A549 (cell line): Measurements from ENCODE around the gene AFF3. TPM values are rescaled to one million over a fixed set of nuclear protein-coding genes. Genes with fewer than 3 reads are reported as not detected.

Experiments
- ATAC-seq, 2 experiments: fragments of 200-7000 bp in 1 of 2; fragments of >200 bp in 1 of 2; cut with Nextera tagmentation in 1 of 2; cut with Tn5 transposase in 1 of 2; 3 replicates each; pipeline versions ENCODE4 v1.8.0 to v1.9.1; 2018 to 2020; ENCODE audit warnings: mild to moderate bottlenecking in 1 of 2, moderate library complexity in 1 of 2
- CTCF ChIA-PET: fragments of 300-600 bp; sonication (Branson Sonifier 250); formaldehyde crosslinking; extraction: SDS; loops from one replicate; lab custom pipeline; 2021; ENCODE audit warnings: antibody characterized with exemption, inconsistent platforms; lab: Yijun Ruan, JAX
- POLR2A ChIA-PET: fragments of 350-600 bp; formaldehyde crosslinking; extraction: SDS; loops from one replicate; lab custom pipeline; 2021; ENCODE audit warnings: antibody characterized with exemption, inconsistent platforms; lab: Yijun Ruan, JAX
- DNase-seq, 2 experiments: peaks; one replicate each; pipeline versions ENCODE4 v3.0.0 to v3.0.0-alpha.2; 2011 to 2016; ENCODE audit warnings: low read depth in 1 of 2, low spot score in 1 of 2
- FAIRE-seq: peaks from 2 replicates; lab custom pipeline; 2011; peaks lifted over from hg19 to GRCh38; lab: Jason Lieb, UNC
- H3K27ac ChIP-seq, 2 experiments: fragments of >200 bp; sonication (Bioruptor Twin); formaldehyde crosslinking; 3 replicates each; pipeline ENCODE4 v1.5.1; 2016 to 2017
- H3K4me1 ChIP-seq: fragments of >200 bp; sonication (Bioruptor Twin); formaldehyde crosslinking; 3 replicates; pipeline ENCODE4 v1.6.1; 2016
- H3K4me2 ChIP-seq: fragments of >200 bp; sonication (Bioruptor Twin); formaldehyde crosslinking; 3 replicates; pipeline ENCODE4 v1.6.1; 2016
- H3K4me3 ChIP-seq: fragments of >200 bp; sonication (Bioruptor Twin); formaldehyde crosslinking; 3 replicates; pipeline ENCODE4 v1.5.1; 2016
- H3K9me3 ChIP-seq: fragments of >200 bp; sonication (Bioruptor Twin); formaldehyde crosslinking; 3 replicates; pipeline ENCODE4 v1.6.1; 2016
- CBX8 ChIP-seq: fragments of 200-600 bp; sonication (generic); IDR thresholded peaks from 2 replicates; pipeline ENCODE4 v1.6.1; 2016
- CHD4 ChIP-seq: fragments of 200-600 bp; sonication (generic); IDR thresholded peaks from 2 replicates; pipeline ENCODE4 v1.6.1; 2016; ENCODE audit warnings: antibody characterized with exemption, mild to moderate bottlenecking, borderline replicate concordance
- ELK1 ChIP-seq: fragments of 150-350 bp; IDR thresholded peaks from 2 replicates; pipeline ENCODE4 v1.6.1; 2014; ENCODE audit warnings: low read depth, mild to moderate bottlenecking, low read length
- ESRRA ChIP-seq: fragments of 150-350 bp; IDR thresholded peaks from 2 replicates; pipeline ENCODE4 v1.6.1; 2014; ENCODE audit warnings: mild to moderate bottlenecking, low read length, borderline replicate concordance
- FOSB ChIP-seq: fragments of 250-450 bp; sonication (Bioruptor Pico); IDR thresholded peaks from 2 replicates; pipeline ENCODE4 v1.5.0; 2020; ENCODE audit warnings: mild to moderate bottlenecking, moderate library complexity
- FOSL2 ChIP-seq, 2 experiments: fragments of 450-650 bp in 1 of 2; fragments of >200 bp in 1 of 2; sonication (Bioruptor Twin) in 1 of 2; formaldehyde crosslinking; IDR thresholded peaks; 2 replicates each; pipeline versions ENCODE4 v1.5.0 to v1.6.1; 2016 to 2020; ENCODE audit warnings: mild to moderate bottlenecking in 1 of 2, moderate library complexity in 1 of 2
- HOXB13 ChIP-seq: fragments of 250-450 bp; sonication (Bioruptor Pico); IDR thresholded peaks from 2 replicates; pipeline ENCODE4 v1.5.0; 2020; ENCODE audit warnings: low read depth, mild to moderate bottlenecking, moderate library complexity
- HOXB5 ChIP-seq: fragments of 250-450 bp; sonication (Bioruptor Pico); IDR thresholded peaks from 2 replicates; pipeline ENCODE4 v1.5.0; 2020; ENCODE audit warnings: mild to moderate bottlenecking, moderate library complexity
- MAFK ChIP-seq: fragments of 450-650 bp; IDR thresholded peaks from 2 replicates; pipeline ENCODE4 v1.6.1; 2014; ENCODE audit not compliant: partially characterized antibody
- MAZ ChIP-seq: fragments of 150-350 bp; IDR thresholded peaks from 2 replicates; pipeline ENCODE4 v1.6.1; 2014; ENCODE audit warnings: antibody characterized with exemption, low read depth, low read length, borderline replicate concordance
- MYC ChIP-seq: IDR thresholded peaks from 2 replicates; pipeline ENCODE4 v1.6.1; 2012; ENCODE audit warnings: mild to moderate bottlenecking, inconsistent platforms, low read length, improper control_type of control experiment, borderline replicate concordance
- NR3C1 ChIP-seq: fragments of >200 bp; sonication (Bioruptor Twin); formaldehyde crosslinking; IDR thresholded peaks from 3 replicates; pipeline ENCODE4 v1.6.1; 2017
- RAD21 ChIP-seq, 2 experiments: fragments of >200 bp in 1 of 2; sonication (Bioruptor Twin) in 1 of 2; formaldehyde crosslinking in 1 of 2; IDR thresholded peaks in 1 of 2; conservative IDR thresholded peaks in 1 of 2; 2 replicates in 1 of 2; 3 replicates in 1 of 2; pipeline ENCODE4 v1.6.1; 2012 to 2018; ENCODE audit warnings: inconsistent platforms in 1 of 2
- SMC3 ChIP-seq: fragments of >200 bp; sonication (Bioruptor Twin); formaldehyde crosslinking; IDR thresholded peaks from 3 replicates; pipeline ENCODE4 v1.6.1; 2018; ENCODE audit warnings: inconsistent platforms
- TP53 ChIP-seq: fragments of 250-450 bp; sonication (Bioruptor Pico); IDR thresholded peaks from 2 replicates; pipeline ENCODE4 v1.5.0; 2021; ENCODE audit warnings: mild to moderate bottlenecking, moderate library complexity
- ZC3H11A ChIP-seq: fragments of 450-650 bp; IDR thresholded peaks from 2 replicates; pipeline ENCODE4 v1.6.1; 2014; ENCODE audit warnings: antibody characterized with exemption, mild to moderate bottlenecking
- ZNF302 ChIP-seq: fragments of 250-450 bp; sonication (Bioruptor Pico); IDR thresholded peaks from 2 replicates; pipeline ENCODE4 v1.9.0; 2021; ENCODE audit warnings: inconsistent platforms, mild to moderate bottlenecking, moderate library complexity
- WGBS: methylation state at CpG from one replicate; pipeline ENCODE4 v1.1.6; 2017; ENCODE audit errors: missing lambda C conversion rate; 5-methylcytosine and 5-hydroxymethylcytosine counted together
- polyA plus RNA-seq, 4 experiments: library from polyadenylated mRNA; depleted of rRNA in 3 of 4; stranded (reverse); fragments of >200 nt; fragmentation: RNase III in 1 of 4; extraction: RNeasy Plus Mini Kit Qiagen cat#74134 plus additional on column Dnase treatment in 1 of 4; gene quantifications; 2 replicates in 3 of 4; 3 replicates in 1 of 4; pipeline ENCODE4 v1.2.3, GENCODE V29; 2011 to 2017
- TF ChIP-seq, protein P1 (sequence below): fragments of 200-600 bp; sonication (generic); IDR thresholded peaks from 2 replicates; pipeline ENCODE4 v1.6.1; 2016; ENCODE audit warnings: antibody characterized with exemption, mild to moderate bottlenecking, moderate library complexity
- TF ChIP-seq, protein P2 (sequence below): fragments of 250-450 bp; sonication (Bioruptor Pico); IDR thresholded peaks from 2 replicates; pipeline ENCODE4 v1.5.0; 2021; ENCODE audit warnings: mild to moderate bottlenecking, moderate library complexity, borderline replicate concordance
- TF ChIP-seq, protein P3 (sequence below): fragments of >200 bp; sonication (Bioruptor Twin); formaldehyde crosslinking; IDR thresholded peaks from 2 replicates; pipeline ENCODE4 v1.6.1; 2016

The AFF3 gene
- polyA plus RNA-seq, 2 of the 4 experiments (the other 2 are of a cell fraction): not detected

- WGBS: 57% methylated on average over 3 of the region's 3 CpGs
- Histone ChIP-seq H3K9me3 (no peaks in the 10 kb centered on the region), H3K4me1 (no peaks in the 10 kb centered on the region), H3K27ac (no peak overlapping the region), H3K4me3 (no peak overlapping the region), H3K4me2 (no peak overlapping the region)
- TF ChIP-seq, protein P1, sequence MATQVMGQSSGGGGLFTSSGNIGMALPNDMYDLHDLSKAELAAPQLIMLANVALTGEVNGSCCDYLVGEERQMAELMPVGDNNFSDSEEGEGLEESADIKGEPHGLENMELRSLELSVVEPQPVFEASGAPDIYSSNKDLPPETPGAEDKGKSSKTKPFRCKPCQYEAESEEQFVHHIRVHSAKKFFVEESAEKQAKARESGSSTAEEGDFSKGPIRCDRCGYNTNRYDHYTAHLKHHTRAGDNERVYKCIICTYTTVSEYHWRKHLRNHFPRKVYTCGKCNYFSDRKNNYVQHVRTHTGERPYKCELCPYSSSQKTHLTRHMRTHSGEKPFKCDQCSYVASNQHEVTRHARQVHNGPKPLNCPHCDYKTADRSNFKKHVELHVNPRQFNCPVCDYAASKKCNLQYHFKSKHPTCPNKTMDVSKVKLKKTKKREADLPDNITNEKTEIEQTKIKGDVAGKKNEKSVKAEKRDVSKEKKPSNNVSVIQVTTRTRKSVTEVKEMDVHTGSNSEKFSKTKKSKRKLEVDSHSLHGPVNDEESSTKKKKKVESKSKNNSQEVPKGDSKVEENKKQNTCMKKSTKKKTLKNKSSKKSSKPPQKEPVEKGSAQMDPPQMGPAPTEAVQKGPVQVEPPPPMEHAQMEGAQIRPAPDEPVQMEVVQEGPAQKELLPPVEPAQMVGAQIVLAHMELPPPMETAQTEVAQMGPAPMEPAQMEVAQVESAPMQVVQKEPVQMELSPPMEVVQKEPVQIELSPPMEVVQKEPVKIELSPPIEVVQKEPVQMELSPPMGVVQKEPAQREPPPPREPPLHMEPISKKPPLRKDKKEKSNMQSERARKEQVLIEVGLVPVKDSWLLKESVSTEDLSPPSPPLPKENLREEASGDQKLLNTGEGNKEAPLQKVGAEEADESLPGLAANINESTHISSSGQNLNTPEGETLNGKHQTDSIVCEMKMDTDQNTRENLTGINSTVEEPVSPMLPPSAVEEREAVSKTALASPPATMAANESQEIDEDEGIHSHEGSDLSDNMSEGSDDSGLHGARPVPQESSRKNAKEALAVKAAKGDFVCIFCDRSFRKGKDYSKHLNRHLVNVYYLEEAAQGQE: no peak
- no peak for DNase-seq
- FAIRE-seq: no peak
- CTCF ChIA-PET: no interaction called here
- no peak for ATAC-seq
- POLR2A ChIA-PET: no interaction called here
Observed at GRCh38 chr2:99938250-99938649, 204.1 kb downstream of the AFF3 start.

GRCh38 chr2:99936065-99936464 lies 206.3 kb downstream of the AFF3 start:
- Histone ChIP-seq H3K4me2 (no peak overlapping the region), H3K27ac (no peak overlapping the region), H3K4me3 (no peak overlapping the region), H3K4me1 (no peaks in the 10 kb centered on the region), H3K9me3 (no peaks in the 10 kb centered on the region)
- ATAC-seq (no peak), FAIRE-seq (no peak), DNase-seq (no peak)
- ChIA-PET POLR2A (no interaction called here), CTCF (no interaction called here)
- 32% methylated on average over 3 of the region's 3 CpGs for WGBS
- TF ChIP-seq SMC3 (no peak), FOSB (no peak), NR3C1 (no peak), ELK1 (no peak), FOSL2 (IDR thresholded peaks at IDR 0.05) (no peak), FOSL2 (CRISPR knock-in tag; IDR thresholded peaks at IDR 0.05) (no peak), CBX8 (no peak), ZC3H11A (no peak)

- DNase-seq: no peak
- H3K4me3 ChIP-seq: no peak overlapping the region
- FAIRE-seq: no peak
- H3K4me2 ChIP-seq: no peak overlapping the region
- no peaks in the 10 kb centered on the region for H3K9me3 ChIP-seq
- no peak for TF ChIP-seq ZNF302 (CRISPR knock-in tag)
- ChIA-PET POLR2A (no interaction called here), CTCF (no interaction called here)
- H3K4me1 ChIP-seq: no peaks in the 10 kb centered on the region
- ATAC-seq: no peak
- WGBS: 14% methylated on average over 5 of the region's 5 CpGs
- no peak overlapping the region for H3K27ac ChIP-seq
Observed at GRCh38 chr2:99935662-99936061, 206.7 kb downstream of the AFF3 start.

GRCh38 chr2:99933894-99934650 lies 208.3 kb downstream of the AFF3 start:
- CTCF ChIA-PET: interaction anchor here (1.1 kb wide), 1 partner anchor 413 kb away, joined by 3 read pairs; no protein-coding TSS in a partner anchor
- POLR2A ChIA-PET: no interaction called here
- Histone ChIP-seq H3K27ac (no peak overlapping the region), H3K4me3 (no peak overlapping the region), H3K4me1 (no peaks in the 10 kb centered on the region), H3K9me3 (no peaks in the 10 kb centered on the region), H3K4me2 (no peak overlapping the region)
- DNase-seq (no peak), FAIRE-seq (no peak), ATAC-seq (no peak)
- 11% methylated on average over 5 of the region's 6 CpGs for WGBS
- TF ChIP-seq, protein P2, sequence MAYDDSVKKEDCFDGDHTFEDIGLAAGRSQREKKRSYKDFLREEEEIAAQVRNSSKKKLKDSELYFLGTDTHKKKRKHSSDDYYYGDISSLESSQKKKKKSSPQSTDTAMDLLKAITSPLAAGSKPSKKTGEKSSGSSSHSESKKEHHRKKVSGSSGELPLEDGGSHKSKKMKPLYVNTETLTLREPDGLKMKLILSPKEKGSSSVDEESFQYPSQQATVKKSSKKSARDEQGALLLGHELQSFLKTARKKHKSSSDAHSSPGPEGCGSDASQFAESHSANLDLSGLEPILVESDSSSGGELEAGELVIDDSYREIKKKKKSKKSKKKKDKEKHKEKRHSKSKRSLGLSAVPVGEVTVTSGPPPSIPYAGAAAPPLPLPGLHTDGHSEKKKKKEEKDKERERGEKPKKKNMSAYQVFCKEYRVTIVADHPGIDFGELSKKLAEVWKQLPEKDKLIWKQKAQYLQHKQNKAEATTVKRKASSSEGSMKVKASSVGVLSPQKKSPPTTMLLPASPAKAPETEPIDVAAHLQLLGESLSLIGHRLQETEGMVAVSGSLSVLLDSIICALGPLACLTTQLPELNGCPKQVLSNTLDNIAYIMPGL (CRISPR knock-in tag): no peak
- TF ChIP-seq RAD21 (conservative IDR thresholded peaks at IDR 0.05 in 1 of 2, IDR thresholded peaks at IDR 0.05 in 1 of 2) (no peak), TP53 (CRISPR knock-in tag) (no peak), NR3C1 (no peak), ELK1 (no peak), MAZ (no peak), MAFK (no peak), HOXB13 (CRISPR knock-in tag) (no peak), MYC (no peak), CHD4 (no peak), ZNF302 (CRISPR knock-in tag) (no peak), ESRRA (no peak), HOXB5 (CRISPR knock-in tag) (no peak)
- TF ChIP-seq, protein P3, sequence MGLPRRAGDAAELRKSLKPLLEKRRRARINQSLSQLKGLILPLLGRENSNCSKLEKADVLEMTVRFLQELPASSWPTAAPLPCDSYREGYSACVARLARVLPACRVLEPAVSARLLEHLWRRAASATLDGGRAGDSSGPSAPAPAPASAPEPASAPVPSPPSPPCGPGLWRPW: no peak
